Loucy (cell line): ENCODE data around the gene MAML3.

Experiments
- H2AFZ ChIP-seq: fragments of 200-600 bp; sonication (generic); 2 replicates; pipeline ENCODE4 v1.6.0; 2016; ENCODE audit warnings: antibody characterized with exemption, mild to moderate bottlenecking, low read length, moderate library complexity
- H3F3A ChIP-seq: fragments of 200-600 bp; 2 replicates; pipeline ENCODE4 v1.6.0; 2016; ENCODE audit warnings: antibody characterized with exemption, low read depth, mild to moderate bottlenecking
- H3K27me3 ChIP-seq: fragments of 200-600 bp; sonication (generic); 2 replicates; pipeline ENCODE4 v1.6.1; 2014; ENCODE audit warnings: low read length, mild to moderate bottlenecking; ENCODE audit not compliant: insufficient read depth, poor library complexity, severe bottlenecking
- H3K36me3 ChIP-seq: fragments of 200-600 bp; sonication (generic); 2 replicates; pipeline ENCODE4 v1.6.1; 2016; ENCODE audit warnings: low read length; ENCODE audit not compliant: insufficient read depth
- H3K4me1 ChIP-seq: fragments of 200-600 bp; sonication (generic); 2 replicates; pipeline ENCODE4 v1.5.1; 2014; ENCODE audit warnings: low read length, mild to moderate bottlenecking; ENCODE audit not compliant: insufficient read depth, poor library complexity, severe bottlenecking
- H3K4me2 ChIP-seq: fragments of 200-600 bp; sonication (generic); 2 replicates; pipeline ENCODE4 v1.6.0; 2014; ENCODE audit warnings: antibody characterized with exemption, low read length, low read depth, mild to moderate bottlenecking; ENCODE audit not compliant: poor library complexity, severe bottlenecking
- H3K4me3 ChIP-seq: fragments of 200-600 bp; sonication (generic); 2 replicates; pipeline ENCODE4 v1.5.1; 2014; ENCODE audit warnings: low read length, mild to moderate bottlenecking, mixed read lengths; ENCODE audit not compliant: poor library complexity, severe bottlenecking
- H3K79me2 ChIP-seq: fragments of 200-600 bp; sonication (generic); 2 replicates; pipeline ENCODE4 v1.6.1; 2014; ENCODE audit warnings: low read length; ENCODE audit not compliant: insufficient read depth
- H3K9ac ChIP-seq: fragments of 200-600 bp; sonication (generic); 2 replicates; pipeline ENCODE4 v1.6.0; 2014; ENCODE audit warnings: mild to moderate bottlenecking, low read depth, low read length, moderate library complexity; ENCODE audit not compliant: poor library complexity, severe bottlenecking
- H3K9me2 ChIP-seq: fragments of 200-600 bp; sonication (generic); replicated peaks from 2 replicates; pipeline ENCODE4 v1.6.1; 2016; ENCODE audit warnings: low read depth, low read length, mixed read lengths
- H3K9me3 ChIP-seq: fragments of 200-600 bp; sonication (generic); 2 replicates; pipeline ENCODE4 v1.6.1; 2014; ENCODE audit warnings: mild to moderate bottlenecking, antibody characterized with exemption, low read length, low read depth; ENCODE audit not compliant: insufficient read depth
- H4K20me1 ChIP-seq: fragments of 200-600 bp; sonication (generic); 2 replicates; pipeline ENCODE4 v1.6.0; 2014; ENCODE audit warnings: antibody characterized with exemption, low read length, mild to moderate bottlenecking; ENCODE audit not compliant: insufficient read depth, poor library complexity, severe bottlenecking
- EZH2phosphoT487 ChIP-seq: fragments of 200-600 bp; IDR thresholded peaks from 2 replicates; pipeline ENCODE4 v1.6.1; 2018; ENCODE audit warnings: antibody characterized with exemption, mild to moderate bottlenecking, moderate library complexity, borderline replicate concordance
- TF ChIP-seq, protein P1 (sequence below): fragments of 200-600 bp; sonication (generic); conservative IDR thresholded peaks from 2 replicates; pipeline ENCODE4 v1.5.1; 2014; ENCODE audit warnings: mild to moderate bottlenecking, antibody characterized with exemption, low read length

The MAML3 gene

DNA sequence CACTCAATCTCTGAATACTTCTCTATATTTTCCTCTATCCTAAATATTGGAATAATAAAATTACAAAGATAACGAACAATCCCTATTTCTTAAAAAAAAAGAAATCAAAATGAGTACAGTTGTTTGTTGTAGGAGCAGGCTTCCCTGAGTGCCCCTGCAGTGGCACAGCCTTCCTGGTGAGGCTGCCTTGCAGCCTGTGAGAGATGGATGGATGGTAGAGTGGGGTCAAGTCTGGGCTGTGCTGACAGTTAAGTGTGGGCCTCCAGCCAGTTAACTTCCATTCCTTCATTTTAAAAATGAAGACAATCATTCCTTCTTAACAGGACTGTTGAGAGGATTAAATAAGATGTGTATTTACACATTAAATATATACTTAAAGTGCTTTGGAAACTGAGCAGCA lies 351.5 kb downstream of the MAML3 start:
- no peaks in the 10 kb centered on the region for H3K36me3 ChIP-seq
- peaks cover 32% of the 10 kb centered on the region for H3K4me1 ChIP-seq
- H2AFZ ChIP-seq: no peak overlapping the region
- no peaks in the 10 kb centered on the region for H3K9me3 ChIP-seq
- no peaks in the 10 kb centered on the region for H3F3A ChIP-seq
- H3K4me2 ChIP-seq: no peak overlapping the region
- H3K9ac ChIP-seq: no peak overlapping the region
- H3K4me3 ChIP-seq: no peak overlapping the region
- no peaks in the 10 kb centered on the region for H3K9me2 ChIP-seq
- no peak for TF ChIP-seq EZH2phosphoT487
- TF ChIP-seq, protein P1, sequence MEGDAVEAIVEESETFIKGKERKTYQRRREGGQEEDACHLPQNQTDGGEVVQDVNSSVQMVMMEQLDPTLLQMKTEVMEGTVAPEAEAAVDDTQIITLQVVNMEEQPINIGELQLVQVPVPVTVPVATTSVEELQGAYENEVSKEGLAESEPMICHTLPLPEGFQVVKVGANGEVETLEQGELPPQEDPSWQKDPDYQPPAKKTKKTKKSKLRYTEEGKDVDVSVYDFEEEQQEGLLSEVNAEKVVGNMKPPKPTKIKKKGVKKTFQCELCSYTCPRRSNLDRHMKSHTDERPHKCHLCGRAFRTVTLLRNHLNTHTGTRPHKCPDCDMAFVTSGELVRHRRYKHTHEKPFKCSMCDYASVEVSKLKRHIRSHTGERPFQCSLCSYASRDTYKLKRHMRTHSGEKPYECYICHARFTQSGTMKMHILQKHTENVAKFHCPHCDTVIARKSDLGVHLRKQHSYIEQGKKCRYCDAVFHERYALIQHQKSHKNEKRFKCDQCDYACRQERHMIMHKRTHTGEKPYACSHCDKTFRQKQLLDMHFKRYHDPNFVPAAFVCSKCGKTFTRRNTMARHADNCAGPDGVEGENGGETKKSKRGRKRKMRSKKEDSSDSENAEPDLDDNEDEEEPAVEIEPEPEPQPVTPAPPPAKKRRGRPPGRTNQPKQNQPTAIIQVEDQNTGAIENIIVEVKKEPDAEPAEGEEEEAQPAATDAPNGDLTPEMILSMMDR: no peak
- peaks cover 28% of the 10 kb centered on the region for H4K20me1 ChIP-seq
- no peaks in the 10 kb centered on the region for H3K27me3 ChIP-seq
- no peaks in the 10 kb centered on the region for H3K79me2 ChIP-seq

DNA sequence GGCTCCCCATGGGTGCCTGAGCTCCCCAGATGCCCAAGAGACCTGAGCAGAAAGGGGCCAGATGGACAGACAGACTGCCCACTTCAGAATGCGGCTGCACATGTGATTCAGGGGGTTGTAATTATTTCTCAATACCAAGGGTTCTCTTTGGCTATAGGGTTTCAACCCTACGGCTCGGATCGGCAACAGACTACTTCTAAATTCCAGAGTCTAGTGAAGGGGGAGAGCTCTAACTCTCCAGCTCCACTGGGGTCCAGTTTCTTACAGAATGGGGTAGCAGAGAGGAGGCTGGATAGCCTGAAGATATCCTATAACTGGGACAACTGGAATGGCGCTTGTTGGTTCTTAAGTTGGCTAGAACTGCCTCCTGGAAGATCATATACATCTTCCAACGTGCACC lies 352.1 kb downstream of the MAML3 start:
- Histone ChIP-seq H4K20me1 (peaks cover 23% of the 10 kb centered on the region), H2AFZ (no peak overlapping the region), H3K79me2 (no peaks in the 10 kb centered on the region), H3K9me2 (no peaks in the 10 kb centered on the region), H3K27me3 (no peaks in the 10 kb centered on the region), H3F3A (no peaks in the 10 kb centered on the region), H3K4me3 (no peak overlapping the region), H3K4me1 (peaks cover 27% of the 10 kb centered on the region), H3K9me3 (no peaks in the 10 kb centered on the region), H3K9ac (no peak overlapping the region), H3K4me2 (no peak overlapping the region), H3K36me3 (no peaks in the 10 kb centered on the region)
- TF ChIP-seq, protein P1: no peak
- TF ChIP-seq EZH2phosphoT487: no peak

DNA sequence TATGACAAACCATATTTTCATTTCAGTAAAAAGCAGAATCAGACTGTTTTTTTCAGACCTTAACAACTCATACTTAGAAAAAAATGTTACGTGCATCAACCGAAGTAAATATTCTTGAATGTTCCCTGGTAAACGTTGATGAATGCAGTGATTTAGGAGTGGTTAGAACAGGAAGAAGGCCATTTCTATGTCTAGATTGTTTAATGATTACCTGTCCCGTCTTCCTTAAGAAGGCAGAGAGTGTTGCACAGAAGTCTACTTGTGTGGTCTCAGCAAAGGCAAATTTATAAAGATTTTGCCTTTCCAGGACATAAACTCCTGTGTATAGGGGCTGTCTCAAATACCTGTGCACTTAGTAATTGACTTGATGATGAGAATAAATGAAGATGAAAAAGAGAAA lies 353.9 kb downstream of the MAML3 start:
- H3K9me2 ChIP-seq: no peaks in the 10 kb centered on the region
- H3K79me2 ChIP-seq: no peaks in the 10 kb centered on the region
- H3K4me2 ChIP-seq: no peak overlapping the region

More for the DNA sequence above, 353.9 kb downstream of the MAML3 start:
- Histone ChIP-seq H2AFZ (no peak overlapping the region), H3K9ac (no peak overlapping the region), H3F3A (no peaks in the 10 kb centered on the region), H4K20me1 (peaks cover 17% of the 10 kb centered on the region), H3K9me3 (no peaks in the 10 kb centered on the region), H3K4me3 (no peak overlapping the region), H3K27me3 (no peaks in the 10 kb centered on the region), H3K4me1 (peaks cover 32% of the 10 kb centered on the region), H3K36me3 (no peaks in the 10 kb centered on the region)
- TF ChIP-seq, protein P1: no peak
- no peak for TF ChIP-seq EZH2phosphoT487
